H1 (cell line): ENCODE measurements around the gene LIX1L. TPM values are rescaled to one million over a fixed set of nuclear protein-coding genes. Genes with fewer than 3 reads are reported as not detected.

Source experiments
- CTCF ChIA-PET: fragments of 300-600 bp; sonication (Branson Sonifier 250); formaldehyde crosslinking; loops from one replicate; lab custom pipeline; 2021; ENCODE audit not compliant: partially characterized antibody; lab: Charles Lee
- POLR2A ChIA-PET: fragments of 300-600 bp; sonication (Branson Sonifier 250); formaldehyde crosslinking; loops from one replicate; lab custom pipeline; 2021; ENCODE audit warnings: inconsistent platforms; ENCODE audit not compliant: partially characterized antibody; lab: Charles Lee
- DNase-seq, 2 experiments: peaks; one replicate each; pipeline versions ENCODE4 v3.0.0 to v3.0.0-alpha.2; 2010 to 2022; ENCODE audit warnings: low spot score in 2 of 2, low read depth in 1 of 2, mixed read lengths in 1 of 2
- FAIRE-seq: peaks from 2 replicates; lab custom pipeline; 2011; peaks lifted over from hg19 to GRCh38; lab: Jason Lieb, UNC
- H2AFZ ChIP-seq: 2 replicates; pipeline ENCODE4 v1.8.1; 2012; ENCODE audit warnings: low read length, inconsistent platforms
- H2AK5ac ChIP-seq: 2 replicates; pipeline ENCODE4 v1.6.1; 2013; ENCODE audit warnings: low read depth, low read length
- H2BK120ac ChIP-seq: replicated peaks from 2 replicates; pipeline ENCODE3; 2013; ENCODE audit warnings: low read depth, low read length, inconsistent platforms
- H2BK12ac ChIP-seq: 2 replicates; pipeline ENCODE4 v1.6.1; 2013; ENCODE audit warnings: low read depth, low read length
- H2BK15ac ChIP-seq: 2 replicates; pipeline ENCODE4 v1.6.1; 2013; ENCODE audit warnings: low read length
- H2BK20ac ChIP-seq: 2 replicates; pipeline ENCODE4 v1.6.1; 2013; ENCODE audit warnings: low read length
- H2BK5ac ChIP-seq: 2 replicates; pipeline ENCODE4 v1.6.1; 2013; ENCODE audit warnings: low read depth, low read length
- H3K14ac ChIP-seq: 2 replicates; pipeline ENCODE4 v1.6.1; 2013; ENCODE audit warnings: inconsistent platforms; ENCODE audit not compliant: insufficient read length
- H3K18ac ChIP-seq: 2 replicates; pipeline ENCODE4 v1.6.1; 2013; ENCODE audit warnings: low read length; ENCODE audit errors: extremely low read depth
- H3K23ac ChIP-seq: 2 replicates; pipeline ENCODE4 v1.6.1; 2013; ENCODE audit warnings: inconsistent platforms; ENCODE audit not compliant: insufficient read length
- H3K23me2 ChIP-seq: 2 replicates; pipeline ENCODE4 v1.6.1; 2013; ENCODE audit warnings: low read depth, low read length
- H3K27ac ChIP-seq: 2 replicates; pipeline ENCODE4 v1.6.1; 2011; ENCODE audit warnings: low read depth, low read length, inconsistent platforms
- H3K27me3 ChIP-seq, 4 experiments: replicated peaks in 1 of 4; 1 replicate in 1 of 4; 2 replicates in 3 of 4; pipeline versions ENCODE4 v1.6.1 to v1.8.1; 2011 to 2013; ENCODE audit warnings: low read length in 3 of 4, mild to moderate bottlenecking in 3 of 4, inconsistent platforms in 2 of 4, mixed read lengths in 2 of 4, moderate library complexity in 1 of 4; ENCODE audit not compliant: control insufficient read depth in 3 of 4, insufficient read depth in 3 of 4; ENCODE audit errors: extremely low read depth in 1 of 4
- H3K36me3 ChIP-seq, 4 experiments: 2 replicates each; pipeline versions ENCODE4 v1.6.1 to v1.8.1; 2011 to 2013; ENCODE audit warnings: mild to moderate bottlenecking in 4 of 4, low read length in 3 of 4, moderate library complexity in 2 of 4, control low read depth in 1 of 4, inconsistent platforms in 1 of 4; ENCODE audit not compliant: insufficient read depth in 4 of 4, control insufficient read depth in 2 of 4
- H3K4ac ChIP-seq: replicated peaks from 2 replicates; pipeline ENCODE3; 2013; ENCODE audit warnings: low read length, low read depth, mixed read lengths, inconsistent platforms; ENCODE audit not compliant: insufficient read length
- H3K4me1 ChIP-seq, 4 experiments: replicated peaks in 1 of 4; 1 replicate in 1 of 4; 2 replicates in 3 of 4; pipeline versions ENCODE4 v1.6.1 to v1.8.1; 2011 to 2013; ENCODE audit warnings: low read length in 3 of 4, inconsistent platforms in 2 of 4, mixed read lengths in 1 of 4; ENCODE audit not compliant: insufficient read depth in 4 of 4, control insufficient read depth in 3 of 4
- H3K4me2 ChIP-seq, 2 experiments: 2 replicates each; pipeline versions ENCODE4 v1.6.1 to v1.8.1; 2011 to 2013; ENCODE audit warnings: low read depth in 2 of 2, low read length in 2 of 2, control low read depth in 1 of 2, inconsistent platforms in 1 of 2, mild to moderate bottlenecking in 1 of 2; ENCODE audit not compliant: insufficient read depth in 1 of 2
- H3K4me3 ChIP-seq, 4 experiments: fragments of 200-600, 300-600 bp in 1 of 4; sonication (generic), shearing (Covaris generic), sonication (Bioruptor Twin) in 1 of 4; 2 replicates each; pipeline versions ENCODE4 v1.5.1 to v1.8.1; 2011 to 2016; ENCODE audit warnings: low read length in 4 of 4, low read depth in 3 of 4, control low read depth in 2 of 4, inconsistent platforms in 2 of 4, mild to moderate bottlenecking in 2 of 4, mixed read lengths in 1 of 4, moderate library complexity in 1 of 4; ENCODE audit not compliant: insufficient read depth in 2 of 4; ENCODE audit errors: extremely low read depth in 1 of 4
- H3K56ac ChIP-seq: replicated peaks from 2 replicates; pipeline ENCODE3; 2013; ENCODE audit warnings: low read depth, mild to moderate bottlenecking, mixed read lengths, low read length, inconsistent platforms; ENCODE audit not compliant: insufficient read length
- H3K79me1 ChIP-seq: 2 replicates; pipeline ENCODE4 v1.6.1; 2013; ENCODE audit warnings: low read depth, low read length, control low read depth
- H3K79me2 ChIP-seq, 2 experiments: 2 replicates each; pipeline versions ENCODE4 v1.6.1 to v1.8.1; 2012 to 2013; ENCODE audit warnings: low read length in 2 of 2, mild to moderate bottlenecking in 2 of 2, inconsistent platforms in 1 of 2; ENCODE audit not compliant: insufficient read depth in 2 of 2, control insufficient read depth in 1 of 2
- H3K9ac ChIP-seq, 4 experiments: replicated peaks in 1 of 4; 1 replicate in 1 of 4; 2 replicates in 3 of 4; pipeline versions ENCODE4 v1.6.1 to v1.8.1; 2011 to 2013; ENCODE audit warnings: low read depth in 3 of 4, low read length in 3 of 4, control low read depth in 2 of 4, mild to moderate bottlenecking in 2 of 4, moderate library complexity in 2 of 4, inconsistent platforms in 1 of 4; ENCODE audit errors: extremely low read depth in 1 of 4
- H3K9me3 ChIP-seq, 2 experiments: 2 replicates each; pipeline versions ENCODE4 v1.6.1 to v1.8.1; 2012 to 2013; ENCODE audit warnings: mild to moderate bottlenecking in 2 of 2, moderate library complexity in 2 of 2, control low read depth in 1 of 2, inconsistent platforms in 1 of 2, low read depth in 1 of 2, low read length in 1 of 2, mixed read lengths in 1 of 2; ENCODE audit not compliant: insufficient read depth in 2 of 2
- H4K20me1 ChIP-seq, 2 experiments: replicated peaks in 1 of 2; 2 replicates each; pipeline versions ENCODE3 to v1.8.1; 2011 to 2013; ENCODE audit warnings: inconsistent platforms in 2 of 2, low read length in 2 of 2, mild to moderate bottlenecking in 1 of 2; ENCODE audit not compliant: insufficient read depth in 2 of 2, control insufficient read depth in 1 of 2
- H4K5ac ChIP-seq: 2 replicates; pipeline ENCODE4 v1.6.1; 2013; ENCODE audit warnings: low read length, low read depth, mixed read lengths, inconsistent platforms; ENCODE audit not compliant: insufficient read length
- H4K8ac ChIP-seq: 2 replicates; pipeline ENCODE4 v1.8.0; 2013; ENCODE audit warnings: mild to moderate bottlenecking, moderate library complexity, low read length, inconsistent platforms; ENCODE audit not compliant: insufficient read depth; ENCODE audit errors: extremely low read depth
- H4K91ac ChIP-seq: replicated peaks from 2 replicates; pipeline ENCODE3; 2013; ENCODE audit warnings: low read length, mixed read lengths, inconsistent platforms; ENCODE audit not compliant: insufficient read length
- GTF2F1 ChIP-seq: IDR thresholded peaks from 2 replicates; pipeline ENCODE4 v1.6.1; 2012; ENCODE audit warnings: low read depth, low read length, improper control_type of control experiment, borderline replicate concordance
- RNF2 ChIP-seq: fragments of 200-900, 300-1000 bp; sonication (generic); IDR thresholded peaks from 2 replicates; pipeline ENCODE4 v1.7.1; 2016; ENCODE audit warnings: borderline replicate concordance, low read depth, mild to moderate bottlenecking, antibody characterized with exemption, low read length; ENCODE audit not compliant: poor library complexity, severe bottlenecking; ENCODE audit errors: missing control alignments
- WGBS, 2 experiments: shearing (Covaris generic) in 1 of 2; methylation state at CpG; one replicate each; pipeline versions ENCODE4 v1.1.6 to v1.1.7; 2013 to 2015; ENCODE audit warnings: low lambda C conversion rate in 2 of 2, mixed read lengths in 2 of 2, inconsistent platforms in 1 of 2, low coverage in 1 of 2, missing lambda C conversion rate in 1 of 2; ENCODE audit not compliant: insufficient replicate concordance in 2 of 2, insufficient coverage in 1 of 2, insufficient read length in 1 of 2; ENCODE audit errors: extremely low coverage in 1 of 2, missing lambda C conversion rate in 1 of 2; 5-methylcytosine and 5-hydroxymethylcytosine counted together
- polyA plus RNA-seq, 7 experiments: library from polyadenylated mRNA; depleted of rRNA in 3 of 7; stranded (reverse) in 5 of 7; unstranded in 2 of 7; fragments of >200 nt in 5 of 7; fragments of 200-250 nt in 2 of 7; gene quantifications; 1 replicate in 5 of 7; 2 replicates in 1 of 7; 4 replicates in 1 of 7; pipeline versions ENCODE4 v1.2.1 to v1.2.3, GENCODE V29; 2011 to 2013; ENCODE audit warnings: missing spikeins in 2 of 7, mixed read lengths in 2 of 7
- total RNA-seq: library from RNA; stranded (reverse); fragmentation: NEBNext Ultra II Directional; extraction: Animal tissue kit (Norgen Biotek cat#: 25700); gene quantifications from 2 replicates; pipeline ENCODE4 v1.2.1, GENCODE V29; 2021

Gene LIX1L
- total and polyA plus RNA-seq, 2 of the 8 experiments (the other 6 are each of a cell fraction or from before 2014, with no cell fraction given): 2.9 to 3.7 TPM

- Histone ChIP-seq H4K5ac (no peak overlapping the region), H3K9me3 (no peaks in the 10 kb centered on the region), H2BK12ac (peak overlapping the region; percentile 68; the same call in 1 of the 2 replicates), H2BK5ac (no peak overlapping the region), H3K4me3 (peak overlapping the region; percentile 56 to 85 (median 82)), H3K14ac (no peak overlapping the region), H3K23ac (no peak overlapping the region), H4K20me1 (peaks cover 0 to 2% of the 10 kb centered on the region in 2 experiments), H3K4ac (no peak overlapping the region), H3K79me2 (no peaks in the 10 kb centered on the region), H3K4me1 (peaks cover 0 to 20% (median 11%) of the 10 kb centered on the region in 4 experiments; a peak in 6 of 7 replicates), H2BK20ac (no peak overlapping the region), H2AK5ac (no peak overlapping the region), H2BK120ac (no peak overlapping the region), H3K18ac (no peak overlapping the region), H2AFZ (peak overlapping the region; percentile 40; the same call in 1 of the 2 replicates), H3K27ac (no peak overlapping the region), H3K36me3 (no peaks in the 10 kb centered on the region), H3K56ac (no peak overlapping the region), H3K23me2 (peaks cover 25% of the 10 kb centered on the region), H3K9ac (no peak overlapping the region), H4K91ac (no peak overlapping the region), H3K4me2 (peak overlapping the region; percentile 93 to 98), H3K79me1 (no peaks in the 10 kb centered on the region), H2BK15ac (no peak overlapping the region), H3K27me3 (peaks cover 25 to 70% (median 63%) of the 10 kb centered on the region in 4 experiments), H4K8ac (no peak overlapping the region)
- POLR2A ChIA-PET: interaction anchor here (0.7 to 5.3 kb wide), 4 partner anchors 34 to 74 kb away, joined by 3 to 31 read pairs (median 5); partner anchors contain the start of genes RBM8A and TXNIP
- no peak for FAIRE-seq
- peak in 1 of 2 experiments; percentile 66 for DNase-seq
- CTCF ChIA-PET: interaction anchor here (3.6 kb wide), 1 partner anchor 18 kb away, joined by 17 read pairs; no protein-coding TSS in a partner anchor
- 1% methylated on average over 22 of the region's 22 CpGs; no CpG with 5 or more reads in 1 of the 2 experiments for WGBS, 2 experiments
- TF ChIP-seq GTF2F1 (no peak), RNF2 (peak; percentile 28)
Observed at GRCh38 chr1:145961109-145961424, 3.2 kb upstream of the LIX1L start.
